ENCODE results near the gene ZFP36L1. TPM values are rescaled to one million over a fixed set of nuclear protein-coding genes. Genes with fewer than 3 reads are reported as not detected.

ZFP36L1 gene
- total RNA-seq, 2 donors from 2014 or later, result 99.4 to 99.6 TPM

DNA sequence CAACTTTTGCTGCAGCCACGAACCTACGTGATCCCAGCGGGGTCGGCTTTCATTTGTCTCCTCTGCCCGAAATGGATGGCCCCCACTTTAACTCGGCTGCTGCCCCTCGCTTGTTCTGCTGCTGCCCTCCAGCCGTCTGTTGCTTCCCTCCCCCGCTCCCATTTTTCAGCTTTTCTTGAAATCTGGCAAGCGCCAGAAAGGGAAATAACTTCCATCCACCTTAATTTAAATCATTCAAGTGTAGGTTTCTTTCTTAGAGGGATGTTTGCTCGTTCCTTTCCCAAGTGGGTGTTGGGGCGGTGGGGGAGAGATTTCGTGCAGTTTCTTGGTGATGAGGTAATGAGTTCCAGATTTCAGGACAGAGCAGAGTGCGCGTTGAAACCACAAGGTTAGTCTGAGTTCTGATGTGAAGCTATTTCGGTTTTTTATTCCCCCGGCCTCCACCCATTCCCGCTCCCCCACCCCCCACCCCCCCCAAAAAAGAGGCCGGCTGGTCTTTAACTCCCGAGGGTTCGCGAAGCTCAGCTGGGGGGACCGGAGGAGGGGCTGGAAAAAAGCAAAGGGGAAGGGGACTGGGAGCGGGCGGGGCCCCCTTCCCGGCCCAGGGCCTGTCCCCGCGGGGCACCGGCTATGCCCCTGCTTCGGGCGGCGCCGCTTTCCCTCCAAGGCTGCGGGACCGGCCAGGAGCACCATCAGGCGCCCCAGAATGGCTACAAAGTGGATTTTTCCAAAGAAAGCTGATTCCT is 2.2 kb upstream of the ZFP36L1 start:
- peaks cover 26% of the 10 kb centered on the region for H3K4me1 Mint-ChIP-seq

DNA sequence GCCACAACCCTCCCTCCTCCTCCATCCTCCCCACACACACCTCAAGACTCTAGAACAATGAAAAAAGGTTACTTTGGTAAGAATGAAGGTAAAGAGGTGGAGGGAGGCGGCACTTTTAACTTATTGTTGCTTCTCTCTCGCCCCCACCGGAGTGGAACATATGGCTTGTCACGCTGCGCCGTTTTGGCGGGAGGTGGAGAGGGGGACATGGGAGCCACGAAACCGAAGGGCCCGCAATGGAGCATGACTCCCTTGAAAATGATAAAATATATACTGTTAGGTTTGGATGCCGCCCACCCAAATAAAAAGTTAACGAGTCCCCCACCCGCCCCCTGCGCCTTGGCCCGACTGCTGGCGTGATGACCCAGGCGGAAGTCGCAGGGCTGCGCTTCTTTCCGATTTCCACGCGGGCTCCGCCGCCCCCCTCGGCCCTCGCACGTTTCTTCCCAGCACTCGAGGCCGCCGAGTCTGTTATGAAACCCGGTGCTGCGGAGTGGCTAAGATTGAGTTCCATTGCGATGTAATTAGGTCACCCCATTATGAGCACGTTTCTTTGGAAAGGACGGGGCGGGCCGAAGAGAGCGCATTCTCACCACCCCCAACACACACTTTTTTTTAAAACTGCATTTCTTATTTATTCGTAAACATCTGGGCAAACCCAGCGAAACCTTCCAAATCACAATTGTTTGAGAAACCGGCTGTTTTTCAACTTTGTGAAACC is 1.4 kb upstream of the ZFP36L1 start:
- H3K4me3 ChIP-seq (ENCODE audit: low read length), result peak overlapping the region; percentile 94
- Mint-ChIP-seq H3K27ac (peak overlapping the region; percentile 100), H3K27me3 (ENCODE audit: insufficient read depth) (no peaks in the 10 kb centered on the region), H3K36me3 (ENCODE audit: low read depth) (peaks cover 17% of the 10 kb centered on the region), H3K4me1 (peaks cover 31% of the 10 kb centered on the region), H3K9me3 (peaks cover 5% of the 10 kb centered on the region), H3K4me3 (peak overlapping the region; percentile 100)
- peak overlapping the region; percentile 96 for H3K9ac ChIP-seq (ENCODE audit: extremely low read depth, low read length, poor library complexity, severe bottlenecking)
- peaks cover 12% of the 10 kb centered on the region for H3K36me3 ChIP-seq (ENCODE audit: control insufficient read depth, insufficient read depth, low read length)
- H3K27ac ChIP-seq (ENCODE audit: low read depth, low read length), result peak overlapping the region; percentile 99
- peak; percentile 81 for DNase-seq
- WGBS, 2 experiments (ENCODE audit: insufficient coverage in 1 of 2, insufficient read length in 1 of 2), result 1 to 3% methylated on average over 24 to 41 of the region's 41 CpGs
- peaks cover 5% of the 10 kb centered on the region for H3K4me1 ChIP-seq (ENCODE audit: control insufficient read depth, insufficient read depth, low read length)
- no peaks in the 10 kb centered on the region for H3K27me3 ChIP-seq (ENCODE audit: control insufficient read depth, insufficient read depth, low read length, poor library complexity, severe bottlenecking)
- H3K9me3 ChIP-seq (ENCODE audit: control insufficient read depth, low read length), result no peaks in the 10 kb centered on the region
- TF ChIP-seq, protein P1, sequence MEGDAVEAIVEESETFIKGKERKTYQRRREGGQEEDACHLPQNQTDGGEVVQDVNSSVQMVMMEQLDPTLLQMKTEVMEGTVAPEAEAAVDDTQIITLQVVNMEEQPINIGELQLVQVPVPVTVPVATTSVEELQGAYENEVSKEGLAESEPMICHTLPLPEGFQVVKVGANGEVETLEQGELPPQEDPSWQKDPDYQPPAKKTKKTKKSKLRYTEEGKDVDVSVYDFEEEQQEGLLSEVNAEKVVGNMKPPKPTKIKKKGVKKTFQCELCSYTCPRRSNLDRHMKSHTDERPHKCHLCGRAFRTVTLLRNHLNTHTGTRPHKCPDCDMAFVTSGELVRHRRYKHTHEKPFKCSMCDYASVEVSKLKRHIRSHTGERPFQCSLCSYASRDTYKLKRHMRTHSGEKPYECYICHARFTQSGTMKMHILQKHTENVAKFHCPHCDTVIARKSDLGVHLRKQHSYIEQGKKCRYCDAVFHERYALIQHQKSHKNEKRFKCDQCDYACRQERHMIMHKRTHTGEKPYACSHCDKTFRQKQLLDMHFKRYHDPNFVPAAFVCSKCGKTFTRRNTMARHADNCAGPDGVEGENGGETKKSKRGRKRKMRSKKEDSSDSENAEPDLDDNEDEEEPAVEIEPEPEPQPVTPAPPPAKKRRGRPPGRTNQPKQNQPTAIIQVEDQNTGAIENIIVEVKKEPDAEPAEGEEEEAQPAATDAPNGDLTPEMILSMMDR (conservative IDR thresholded peaks at IDR 0.05), result no peak

More for the DNA sequence above, 2.2 kb upstream of the ZFP36L1 start:
- H3K36me3 Mint-ChIP-seq (ENCODE audit: low read depth), result peaks cover 10% of the 10 kb centered on the region
- Histone ChIP-seq H3K36me3 (ENCODE audit: control insufficient read depth, insufficient read depth, low read length) (peaks cover 5% of the 10 kb centered on the region), H3K27me3 (ENCODE audit: control insufficient read depth, insufficient read depth, low read length, poor library complexity, severe bottlenecking) (no peaks in the 10 kb centered on the region), H3K4me3 (ENCODE audit: low read length) (peak overlapping the region; percentile 94), H3K27ac (ENCODE audit: low read depth, low read length) (peak overlapping the region; percentile 99), H3K9ac (ENCODE audit: extremely low read depth, low read length, poor library complexity, severe bottlenecking) (peak overlapping the region; percentile 96), H3K4me1 (ENCODE audit: control insufficient read depth, insufficient read depth, low read length) (peaks cover 3% of the 10 kb centered on the region), H3K9me3 (ENCODE audit: control insufficient read depth, low read length) (no peaks in the 10 kb centered on the region)
- peak overlapping the region; percentile 100 for H3K4me3 Mint-ChIP-seq
- DNase-seq, result peak; percentile 83
- 0% methylated on average over 20 to 32 of the region's 36 CpGs for WGBS, 2 experiments (ENCODE audit: insufficient coverage in 1 of 2, insufficient read length in 1 of 2)
- no peaks in the 10 kb centered on the region for H3K27me3 Mint-ChIP-seq (ENCODE audit: insufficient read depth)
- peak overlapping the region; percentile 100 for H3K27ac Mint-ChIP-seq
- H3K9me3 Mint-ChIP-seq, result peaks cover 5% of the 10 kb centered on the region
- TF ChIP-seq, protein P1 (conservative IDR thresholded peaks at IDR 0.05), result no peak

DNA sequence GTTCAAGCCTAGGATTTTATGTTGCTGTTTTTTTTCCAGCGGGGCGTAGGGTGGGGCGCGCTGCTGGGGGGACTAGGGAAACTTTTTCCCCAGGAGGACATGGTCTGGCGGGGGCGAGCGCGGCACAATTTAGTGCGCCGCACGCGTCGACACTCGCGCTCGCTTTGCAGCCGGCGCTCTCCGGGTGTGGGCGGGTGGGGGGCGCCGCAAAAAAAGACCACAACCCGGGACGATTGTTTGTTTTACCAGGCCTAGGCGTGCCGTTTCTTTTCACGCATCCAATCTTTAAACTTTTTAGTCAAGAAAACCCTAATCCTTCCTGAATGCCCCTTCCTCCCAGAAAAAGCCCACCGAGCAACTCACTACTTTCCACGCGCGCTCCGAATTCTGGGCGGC is 865 bp upstream of the ZFP36L1 start:
- peaks cover 17% of the 10 kb centered on the region for H3K36me3 ChIP-seq (ENCODE audit: control insufficient read depth, insufficient read depth, low read length)
- peak overlapping the region; percentile 99 for H3K27ac ChIP-seq (ENCODE audit: low read depth, low read length)
- H3K4me1 Mint-ChIP-seq, result peaks cover 35% of the 10 kb centered on the region
- peak overlapping the region; percentile 100 for H3K27ac Mint-ChIP-seq
- H3K9ac ChIP-seq (ENCODE audit: extremely low read depth, low read length, poor library complexity, severe bottlenecking), result peak overlapping the region; percentile 96
- no peaks in the 10 kb centered on the region for H3K27me3 ChIP-seq (ENCODE audit: control insufficient read depth, insufficient read depth, low read length, poor library complexity, severe bottlenecking)
- no peaks in the 10 kb centered on the region for H3K27me3 Mint-ChIP-seq (ENCODE audit: insufficient read depth)
- peaks cover 2% of the 10 kb centered on the region for H3K9me3 Mint-ChIP-seq
- TF ChIP-seq, protein P1 (conservative IDR thresholded peaks at IDR 0.05), result no peak
- peak overlapping the region; percentile 100 for H3K4me3 Mint-ChIP-seq
- H3K9me3 ChIP-seq (ENCODE audit: control insufficient read depth, low read length), result no peaks in the 10 kb centered on the region
- H3K4me3 ChIP-seq (ENCODE audit: low read length), result peak overlapping the region; percentile 94
- peaks cover 22% of the 10 kb centered on the region for H3K36me3 Mint-ChIP-seq (ENCODE audit: low read depth)
- H3K4me1 ChIP-seq (ENCODE audit: control insufficient read depth, insufficient read depth, low read length), result peaks cover 5% of the 10 kb centered on the region
- DNase-seq, result peak; percentile 57
- WGBS, 2 experiments (ENCODE audit: insufficient coverage in 1 of 2, insufficient read length in 1 of 2), result 0 to 1% methylated on average over 24 to 33 of the region's 33 CpGs
